Astrocyte (in vitro differentiated cells and primary cell): ENCODE data around the gene ACAT2. TPM values are rescaled to one million over a fixed set of nuclear protein-coding genes. Genes with fewer than 3 reads are reported as not detected.

ENCODE experiments used
- DNase-seq: peaks from one replicate; pipeline ENCODE4 v3.0.0-alpha.2; 2010; ENCODE audit warnings: low read depth
- FAIRE-seq: peaks from 2 replicates; lab custom pipeline; 2011; peaks lifted over from hg19 to GRCh38; lab: Jason Lieb, UNC
- H2AFZ ChIP-seq: 2 replicates; pipeline ENCODE4 v1.6.0; 2012; ENCODE audit warnings: low read depth, low read length, inconsistent platforms
- H3K27ac ChIP-seq: 2 replicates; pipeline ENCODE4 v1.5.1; 2011; ENCODE audit warnings: low read depth, low read length, inconsistent platforms
- H3K27me3 ChIP-seq: 2 replicates; pipeline ENCODE4 v1.6.0; 2011; ENCODE audit warnings: low read length, inconsistent platforms; ENCODE audit not compliant: insufficient read depth
- H3K36me3 ChIP-seq: 2 replicates; pipeline ENCODE4 v1.5.1; 2011; ENCODE audit warnings: low read length, inconsistent platforms; ENCODE audit not compliant: insufficient read depth
- H3K4me1 ChIP-seq: 2 replicates; pipeline ENCODE4 v1.5.1; 2011; ENCODE audit warnings: low read length, inconsistent platforms; ENCODE audit not compliant: insufficient read depth
- H3K4me2 ChIP-seq: 2 replicates; pipeline ENCODE4 v1.6.0; 2012; ENCODE audit warnings: low read length, inconsistent platforms
- H3K4me3 ChIP-seq: 2 replicates; pipeline ENCODE4 v1.5.1; 2011; ENCODE audit warnings: low read depth, mild to moderate bottlenecking, low read length, inconsistent platforms; ENCODE audit not compliant: insufficient read depth
- H3K79me2 ChIP-seq: 2 replicates; pipeline ENCODE4 v1.6.0; 2012; ENCODE audit warnings: mild to moderate bottlenecking, low read length, inconsistent platforms; ENCODE audit not compliant: insufficient read depth
- H3K9ac ChIP-seq: 2 replicates; pipeline ENCODE4 v1.6.0; 2012; ENCODE audit warnings: mild to moderate bottlenecking, low read length, inconsistent platforms
- H3K9me3 ChIP-seq: 2 replicates; pipeline ENCODE4 v1.5.1; 2012; ENCODE audit warnings: low read depth, mild to moderate bottlenecking, low read length, inconsistent platforms; ENCODE audit not compliant: insufficient read depth
- H4K20me1 ChIP-seq: 2 replicates; pipeline ENCODE4 v1.6.0; 2012; ENCODE audit warnings: low read length, inconsistent platforms; ENCODE audit not compliant: insufficient read depth
- H3K27ac Mint-ChIP-seq: one replicate; pipeline ENCODE4 v1.8.0; 2021; ENCODE audit warnings: mild to moderate bottlenecking, mixed read lengths; ENCODE audit not compliant: unreplicated experiment
- H3K27me3 Mint-ChIP-seq: one replicate; pipeline ENCODE4 v1.8.0; 2021; ENCODE audit warnings: low read depth, mixed read lengths; ENCODE audit not compliant: unreplicated experiment
- H3K36me3 Mint-ChIP-seq: one replicate; pipeline ENCODE4 v1.8.0; 2021; ENCODE audit warnings: low read depth, mixed read lengths; ENCODE audit not compliant: unreplicated experiment
- H3K4me1 Mint-ChIP-seq: one replicate; pipeline ENCODE4 v1.8.0; 2021; ENCODE audit warnings: low read depth, mixed read lengths; ENCODE audit not compliant: unreplicated experiment
- H3K4me3 Mint-ChIP-seq: one replicate; pipeline ENCODE4 v1.8.0; 2021; ENCODE audit warnings: mild to moderate bottlenecking, moderate library complexity, mixed read lengths; ENCODE audit not compliant: unreplicated experiment
- H3K9me3 Mint-ChIP-seq: one replicate; pipeline ENCODE4 v1.8.0; 2021; ENCODE audit warnings: mild to moderate bottlenecking, mixed read lengths; ENCODE audit not compliant: unreplicated experiment
- EZH2 ChIP-seq: IDR thresholded peaks from 2 replicates; pipeline ENCODE4 v1.6.1; 2012; ENCODE audit warnings: mild to moderate bottlenecking, low read length, inconsistent platforms; ENCODE audit not compliant: insufficient read depth
- total RNA-seq: library from RNA; stranded (reverse); gene quantifications from 2 replicates; pipeline ENCODE4 v1.2.1, GENCODE V29; 2021
- TF ChIP-seq, protein P1 (sequence below): IDR thresholded peaks from 2 replicates; pipeline ENCODE4 v1.5.1; 2011; ENCODE audit warnings: low read depth, mild to moderate bottlenecking, inconsistent platforms, low read length, moderate library complexity; ENCODE audit not compliant: insufficient read depth

Gene ACAT2
- total RNA-seq, 1 donor from 2014 or later: 96.7 TPM

DNA sequence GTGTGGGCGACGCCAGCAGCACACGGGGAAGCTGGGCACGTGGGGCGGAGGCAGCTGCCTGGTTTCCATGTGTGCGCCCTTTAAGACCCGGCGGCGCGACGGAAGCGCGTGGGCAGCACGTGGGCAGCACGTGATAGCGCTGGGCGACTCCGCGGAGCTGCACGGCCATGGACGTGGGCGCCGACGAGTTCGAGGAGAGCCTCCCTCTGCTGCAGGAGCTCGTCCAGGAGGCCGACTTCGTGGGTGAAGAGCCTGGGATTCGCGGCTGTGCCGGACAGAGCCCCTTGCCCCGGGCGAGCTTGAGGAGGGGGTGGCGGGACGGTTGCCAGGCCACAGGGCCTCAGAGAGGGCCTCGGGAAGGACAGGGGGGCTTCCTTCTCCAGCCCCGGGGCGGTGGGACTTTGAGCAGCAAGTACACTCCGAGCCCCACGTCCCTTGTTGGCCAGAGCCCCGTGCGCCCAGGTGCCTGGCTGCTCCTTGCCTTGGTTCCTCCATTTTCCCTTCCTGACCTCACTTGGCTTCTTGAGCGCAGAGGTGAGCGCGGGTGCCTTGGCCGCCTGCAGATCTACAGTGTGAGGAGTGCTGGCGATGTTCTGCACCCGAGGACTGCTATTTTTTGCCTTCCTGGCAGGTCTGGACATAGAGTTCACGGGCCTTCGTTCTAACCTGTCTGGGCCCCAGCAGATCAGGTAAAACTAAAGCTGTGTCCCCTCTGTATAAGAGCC, 38.5 kb downstream of the ACAT2 start, which contains the start of gene PNLDC1:
Gene PNLDC1 (plus strand): TSS at position 136 of the 725 bp plus-strand sequence. CDS start 32 bp downstream, at position 168.
- no peak within 1 kb of the TSS for H3K27ac Mint-ChIP-seq
- no peaks in the 10 kb centered on the region for H3K27me3 Mint-ChIP-seq
- H3K4me2 ChIP-seq: no peak within 1 kb of the TSS

DNA sequence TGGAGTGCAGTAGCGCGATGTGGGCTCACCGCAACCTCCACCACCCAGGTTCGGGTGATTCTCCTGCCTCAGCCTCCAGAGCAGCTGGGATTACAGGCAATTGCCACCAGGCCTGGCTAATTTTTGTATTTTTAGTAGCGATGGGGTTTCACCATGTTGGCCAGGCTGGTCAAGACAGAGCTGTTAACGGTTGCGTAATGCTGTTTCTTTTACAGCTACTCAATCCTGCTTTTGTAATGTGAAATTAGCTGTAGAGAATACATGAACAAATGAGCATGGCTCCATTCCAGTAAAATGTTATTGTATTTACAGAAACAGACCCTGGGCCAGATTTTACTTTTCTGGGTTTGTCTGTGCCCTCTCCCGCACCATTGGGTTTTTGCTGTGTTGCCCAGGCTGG, 40.1 kb downstream of the ACAT2 start:
- Histone ChIP-seq H3K4me3 (no peak overlapping the region), H2AFZ (no peak overlapping the region), H3K9ac (no peak overlapping the region), H3K9me3 (no peaks in the 10 kb centered on the region), H3K27ac (no peak overlapping the region), H3K79me2 (no peaks in the 10 kb centered on the region), H3K36me3 (peaks cover 14% of the 10 kb centered on the region), H3K4me2 (no peak overlapping the region), H4K20me1 (no peaks in the 10 kb centered on the region), H3K27me3 (no peaks in the 10 kb centered on the region), H3K4me1 (no peaks in the 10 kb centered on the region)
- Mint-ChIP-seq H3K9me3 (peaks cover 1% of the 10 kb centered on the region), H3K27ac (no peak overlapping the region), H3K4me3 (no peak overlapping the region), H3K27me3 (peaks cover 2% of the 10 kb centered on the region), H3K4me1 (no peaks in the 10 kb centered on the region), H3K36me3 (peaks cover 8% of the 10 kb centered on the region)
- TF ChIP-seq, protein P1, sequence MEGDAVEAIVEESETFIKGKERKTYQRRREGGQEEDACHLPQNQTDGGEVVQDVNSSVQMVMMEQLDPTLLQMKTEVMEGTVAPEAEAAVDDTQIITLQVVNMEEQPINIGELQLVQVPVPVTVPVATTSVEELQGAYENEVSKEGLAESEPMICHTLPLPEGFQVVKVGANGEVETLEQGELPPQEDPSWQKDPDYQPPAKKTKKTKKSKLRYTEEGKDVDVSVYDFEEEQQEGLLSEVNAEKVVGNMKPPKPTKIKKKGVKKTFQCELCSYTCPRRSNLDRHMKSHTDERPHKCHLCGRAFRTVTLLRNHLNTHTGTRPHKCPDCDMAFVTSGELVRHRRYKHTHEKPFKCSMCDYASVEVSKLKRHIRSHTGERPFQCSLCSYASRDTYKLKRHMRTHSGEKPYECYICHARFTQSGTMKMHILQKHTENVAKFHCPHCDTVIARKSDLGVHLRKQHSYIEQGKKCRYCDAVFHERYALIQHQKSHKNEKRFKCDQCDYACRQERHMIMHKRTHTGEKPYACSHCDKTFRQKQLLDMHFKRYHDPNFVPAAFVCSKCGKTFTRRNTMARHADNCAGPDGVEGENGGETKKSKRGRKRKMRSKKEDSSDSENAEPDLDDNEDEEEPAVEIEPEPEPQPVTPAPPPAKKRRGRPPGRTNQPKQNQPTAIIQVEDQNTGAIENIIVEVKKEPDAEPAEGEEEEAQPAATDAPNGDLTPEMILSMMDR: no peak
- no peak for TF ChIP-seq EZH2
- FAIRE-seq (no peak), DNase-seq (no peak)

More for the DNA sequence above, 38.5 kb downstream of the ACAT2 start, which contains the start of gene PNLDC1:
- Mint-ChIP-seq H3K4me1 (no peaks in the 10 kb centered on the region), H3K36me3 (peaks cover 8% of the 10 kb centered on the region), H3K4me3 (no peak within 1 kb of the TSS), H3K9me3 (peaks cover 1% of the 10 kb centered on the region)
- H3K4me3 ChIP-seq: no peak within 1 kb of the TSS
- FAIRE-seq: no peak
- H3K27ac ChIP-seq: no peak within 1 kb of the TSS
- H3K9ac ChIP-seq: no peak within 1 kb of the TSS
- no peak within 1 kb of the TSS for H2AFZ ChIP-seq
- H3K9me3 ChIP-seq: no peaks in the 10 kb centered on the region
- DNase-seq: no peak
- no peaks in the 10 kb centered on the region for H3K4me1 ChIP-seq
- peaks cover 15% of the 10 kb centered on the region for H3K36me3 ChIP-seq
- H4K20me1 ChIP-seq: peaks cover 6% of the 10 kb centered on the region
- peaks cover 7% of the 10 kb centered on the region for H3K79me2 ChIP-seq
- TF ChIP-seq, protein P1: no peak
- no peak for TF ChIP-seq EZH2
- no peaks in the 10 kb centered on the region for H3K27me3 ChIP-seq

DNA sequence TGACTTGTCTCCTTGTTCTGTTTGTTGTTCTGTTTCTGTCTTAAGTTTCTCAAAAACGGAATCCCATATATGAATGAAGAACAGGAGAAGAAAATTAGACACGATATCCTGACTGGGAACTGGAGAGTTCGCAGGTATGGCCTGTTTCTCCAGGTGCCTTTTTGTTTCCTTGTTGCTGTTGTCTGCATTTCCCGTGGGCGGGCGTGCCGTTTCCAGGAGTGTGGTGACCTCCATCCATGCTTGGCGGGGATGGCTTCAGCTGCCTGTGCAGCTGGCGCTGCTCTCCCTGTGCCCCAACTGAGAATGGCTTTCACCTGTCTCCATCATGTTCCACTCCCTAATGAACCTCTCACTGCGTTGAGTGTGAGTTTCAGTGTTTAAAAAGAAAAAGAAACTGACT, 42.7 kb downstream of the ACAT2 start:
- TF ChIP-seq EZH2: no peak
- TF ChIP-seq, protein P1: no peak
- no peaks in the 10 kb centered on the region for H4K20me1 ChIP-seq
- H3K27me3 Mint-ChIP-seq: peaks cover 2% of the 10 kb centered on the region
- no peak overlapping the region for H3K9ac ChIP-seq
- no peaks in the 10 kb centered on the region for H3K79me2 ChIP-seq
- no peaks in the 10 kb centered on the region for H3K36me3 ChIP-seq
- peaks cover 4% of the 10 kb centered on the region for H3K36me3 Mint-ChIP-seq
- no peak overlapping the region for H3K4me3 ChIP-seq
- no peaks in the 10 kb centered on the region for H3K4me1 ChIP-seq
- H3K4me3 Mint-ChIP-seq: no peak overlapping the region
- no peaks in the 10 kb centered on the region for H3K27me3 ChIP-seq
- no peaks in the 10 kb centered on the region for H3K4me1 Mint-ChIP-seq
- DNase-seq (no peak), FAIRE-seq (no peak)
- H3K4me2 ChIP-seq: no peak overlapping the region
- H3K9me3 ChIP-seq: no peaks in the 10 kb centered on the region
- H3K27ac ChIP-seq: no peak overlapping the region
- H3K9me3 Mint-ChIP-seq: peaks cover 1% of the 10 kb centered on the region
- H3K27ac Mint-ChIP-seq: no peak overlapping the region
- H2AFZ ChIP-seq: no peak overlapping the region
